ENCODE measurements around the gene TMEM132D.
A peak's percentile ranks its signal among the peaks of the same experiment; 100 is the strongest.

Gene TMEM132D

GRCh38 chr12:129672110-129672509 lies 231.7 kb downstream of the TMEM132D start:
- TF ChIP-seq CTCF (conservative IDR thresholded peaks at IDR 0.05; ENCODE audit: control insufficient read depth, insufficient read depth, low read depth, low read length), result no peak
- no peak for DNase-seq (ENCODE audit: low read depth)
- H3K4me3 ChIP-seq (ENCODE audit: control insufficient read depth, low read depth, low read length), result no peak overlapping the region

- no peak for TF ChIP-seq CTCF (conservative IDR thresholded peaks at IDR 0.05; ENCODE audit: control insufficient read depth, insufficient read depth, low read depth, low read length)
Measured at GRCh38 chr12:129670256-129670920, 233.4 kb downstream of the TMEM132D start.

GRCh38 chr12:129665414-129665813 lies 238.4 kb downstream of the TMEM132D start:
- no peak for TF ChIP-seq CTCF (conservative IDR thresholded peaks at IDR 0.05; ENCODE audit: control insufficient read depth, insufficient read depth, low read depth, low read length)
- DNase-seq (ENCODE audit: low read depth), result no peak

More at GRCh38 chr12:129670256-129670920, 233.4 kb downstream of the TMEM132D start:
- no peak for DNase-seq (ENCODE audit: low read depth)
- no peak overlapping the region for H3K4me3 ChIP-seq (ENCODE audit: control insufficient read depth, low read depth, low read length)

GRCh38 chr12:129662234-129662633 lies 241.6 kb downstream of the TMEM132D start:
- TF ChIP-seq CTCF (conservative IDR thresholded peaks at IDR 0.05; ENCODE audit: control insufficient read depth, insufficient read depth, low read depth, low read length), result no peak
- DNase-seq (ENCODE audit: low read depth), result no peak
- no peak overlapping the region for H3K4me3 ChIP-seq (ENCODE audit: control insufficient read depth, low read depth, low read length)

More at GRCh38 chr12:129665414-129665813, 238.4 kb downstream of the TMEM132D start:
- H3K4me3 ChIP-seq (ENCODE audit: control insufficient read depth, low read depth, low read length), result no peak overlapping the region

- H3K4me3 ChIP-seq (ENCODE audit: control insufficient read depth, low read depth, low read length), result no peak overlapping the region
- no peak for DNase-seq (ENCODE audit: low read depth)
- no peak for TF ChIP-seq CTCF (conservative IDR thresholded peaks at IDR 0.05; ENCODE audit: control insufficient read depth, insufficient read depth, low read depth, low read length)
Measured at GRCh38 chr12:129660946-129661345, 242.9 kb downstream of the TMEM132D start.

- TF ChIP-seq CTCF (conservative IDR thresholded peaks at IDR 0.05; ENCODE audit: control insufficient read depth, insufficient read depth, low read depth, low read length), result no peak
- H3K4me3 ChIP-seq (ENCODE audit: control insufficient read depth, low read depth, low read length), result no peak overlapping the region
- peak; percentile 28 for DNase-seq (ENCODE audit: low read depth)
Measured at GRCh38 chr12:129659961-129660622, 243.7 kb downstream of the TMEM132D start.

Data from fibroblast of mammary gland (primary cell).